COLO668 (cell line): ENCODE measurements around the gene SEMA5A.

Experiments used
- DNase-seq: peaks from one replicate; lab custom pipeline; 2025; ENCODE audit not compliant: unreplicated experiment; lab: John Stamatoyannopoulos, UW

Gene SEMA5A

GRCh38 chr5:9241479-9242305, 304.2 kb downstream of the SEMA5A start:
- DNase-seq: no peak

DNA sequence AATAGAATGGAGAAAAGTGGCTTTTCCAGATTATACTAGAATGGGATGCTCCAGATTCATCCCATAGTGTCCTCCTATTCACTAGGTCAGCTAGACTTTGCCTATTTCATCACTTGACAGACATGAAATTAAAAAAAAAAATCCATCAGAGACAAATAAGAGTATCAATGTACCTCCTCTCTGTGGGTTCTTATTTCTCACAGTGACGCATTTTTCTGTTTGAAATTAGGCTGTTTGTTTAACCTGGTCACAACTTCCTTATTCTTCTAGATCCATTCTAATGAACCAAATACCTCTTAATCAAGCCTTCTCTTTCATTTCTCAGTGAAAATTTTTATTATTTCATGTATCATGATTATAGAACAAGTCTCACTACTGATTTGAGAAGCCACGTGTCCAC, 305.4 kb downstream of the SEMA5A start:
- no peak for DNase-seq

GRCh38 chr5:9239626-9240025, 306.2 kb downstream of the SEMA5A start:
- DNase-seq: no peak

DNA sequence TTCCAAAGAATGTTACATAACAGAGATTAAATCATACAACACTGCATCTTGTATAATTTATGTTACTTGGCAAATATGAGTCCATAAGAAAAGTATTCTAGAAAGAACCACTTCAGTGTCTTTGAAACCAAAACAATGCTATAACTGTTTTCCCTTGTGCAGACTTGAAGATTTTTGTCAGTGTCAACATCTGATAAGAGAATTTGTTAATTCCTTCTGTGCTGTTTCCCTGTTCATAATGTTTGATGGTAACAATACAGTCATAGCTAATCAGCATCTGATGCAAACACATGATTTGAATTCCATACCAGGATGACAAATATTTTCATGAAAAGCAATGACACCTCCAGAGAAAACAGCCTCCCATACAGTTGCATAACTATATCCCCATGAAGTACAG, 306.8 kb downstream of the SEMA5A start:
- DNase-seq: no peak

DNA sequence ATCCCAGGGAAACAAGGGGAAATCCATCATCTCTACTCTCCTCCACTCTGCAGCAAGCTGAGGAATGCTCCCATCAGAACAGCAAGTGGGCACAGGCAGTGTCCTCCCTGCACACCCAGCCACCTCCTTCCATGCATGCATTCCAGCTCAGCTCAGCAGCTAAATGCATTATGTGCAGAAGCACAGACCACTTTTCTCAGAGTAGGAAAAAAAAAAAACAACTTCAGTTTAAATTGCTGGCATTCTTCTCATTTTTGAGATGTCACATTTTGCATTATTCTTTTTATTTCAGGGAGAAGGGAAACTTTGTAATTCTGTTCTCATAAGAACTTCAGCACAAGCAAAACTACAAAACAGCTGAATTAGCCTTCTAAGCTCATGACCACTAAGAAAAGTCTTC, 312.2 kb downstream of the SEMA5A start:
- no peak for DNase-seq

GRCh38 chr5:9233035-9233434, 312.8 kb downstream of the SEMA5A start:
- DNase-seq: no peak

DNA sequence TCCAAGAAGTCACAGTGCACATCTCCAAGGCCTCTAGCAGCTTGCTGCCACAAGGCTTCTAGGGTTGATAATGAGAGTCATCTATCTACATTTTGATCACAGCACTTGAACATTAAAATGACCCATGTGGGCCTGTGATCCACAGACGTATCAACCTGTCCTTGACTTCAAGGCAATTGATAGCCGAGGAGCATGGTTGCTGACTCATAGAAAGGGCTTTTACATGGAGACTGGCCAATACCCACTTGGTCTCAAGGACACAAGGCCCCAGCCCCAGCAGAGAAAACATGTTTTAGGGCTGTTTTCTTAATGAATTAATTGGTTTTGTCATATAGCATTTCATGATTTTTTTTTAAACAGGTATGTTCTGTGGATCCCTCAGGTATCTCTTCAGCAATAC, 314.0 kb downstream of the SEMA5A start:
- no peak for DNase-seq

DNA sequence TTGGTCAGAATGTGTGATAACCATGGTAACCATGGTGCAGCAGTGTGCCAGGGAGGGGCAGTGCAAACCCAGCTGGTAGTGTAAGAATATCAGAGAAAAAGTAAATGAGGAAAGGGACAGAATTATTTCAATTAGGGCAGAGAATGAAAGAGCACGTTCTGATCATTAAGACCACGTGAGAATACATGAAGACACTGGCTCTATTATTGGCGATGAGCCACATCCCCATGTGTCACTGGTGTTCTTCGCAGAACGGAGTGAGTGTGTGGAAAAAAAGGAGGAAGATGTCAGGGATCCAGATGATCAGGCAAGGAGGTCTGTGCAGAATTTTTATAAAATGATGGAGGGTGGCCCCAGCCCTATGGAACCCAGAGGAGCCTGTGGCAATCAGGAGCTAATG, 315.5 kb downstream of the SEMA5A start:
- no peak for DNase-seq

DNA sequence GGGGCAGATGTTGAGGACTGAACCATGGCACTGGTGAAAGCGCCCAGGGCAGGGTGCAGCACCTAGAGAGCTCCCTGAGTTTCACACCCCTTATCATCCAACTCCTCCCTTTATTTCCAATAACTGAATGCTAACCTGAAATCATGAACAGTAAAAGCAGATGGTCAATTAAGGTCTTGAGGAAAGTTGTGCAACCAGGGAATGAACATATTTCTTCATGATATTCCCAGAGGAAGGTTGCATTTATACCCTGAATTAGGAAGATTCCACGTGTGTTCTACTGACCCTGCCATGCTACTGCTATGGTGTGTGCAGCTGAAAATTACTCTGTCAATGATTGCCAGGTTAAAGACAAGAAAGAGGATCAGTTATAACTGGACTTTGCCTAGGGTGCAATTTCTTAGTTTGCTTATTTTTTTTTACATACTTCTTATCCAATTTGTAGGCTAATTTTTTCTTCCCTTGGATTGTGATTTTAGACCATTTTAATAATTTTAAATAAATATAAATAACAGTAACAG, 319.8 kb downstream of the SEMA5A start:
- DNase-seq: no peak

DNA sequence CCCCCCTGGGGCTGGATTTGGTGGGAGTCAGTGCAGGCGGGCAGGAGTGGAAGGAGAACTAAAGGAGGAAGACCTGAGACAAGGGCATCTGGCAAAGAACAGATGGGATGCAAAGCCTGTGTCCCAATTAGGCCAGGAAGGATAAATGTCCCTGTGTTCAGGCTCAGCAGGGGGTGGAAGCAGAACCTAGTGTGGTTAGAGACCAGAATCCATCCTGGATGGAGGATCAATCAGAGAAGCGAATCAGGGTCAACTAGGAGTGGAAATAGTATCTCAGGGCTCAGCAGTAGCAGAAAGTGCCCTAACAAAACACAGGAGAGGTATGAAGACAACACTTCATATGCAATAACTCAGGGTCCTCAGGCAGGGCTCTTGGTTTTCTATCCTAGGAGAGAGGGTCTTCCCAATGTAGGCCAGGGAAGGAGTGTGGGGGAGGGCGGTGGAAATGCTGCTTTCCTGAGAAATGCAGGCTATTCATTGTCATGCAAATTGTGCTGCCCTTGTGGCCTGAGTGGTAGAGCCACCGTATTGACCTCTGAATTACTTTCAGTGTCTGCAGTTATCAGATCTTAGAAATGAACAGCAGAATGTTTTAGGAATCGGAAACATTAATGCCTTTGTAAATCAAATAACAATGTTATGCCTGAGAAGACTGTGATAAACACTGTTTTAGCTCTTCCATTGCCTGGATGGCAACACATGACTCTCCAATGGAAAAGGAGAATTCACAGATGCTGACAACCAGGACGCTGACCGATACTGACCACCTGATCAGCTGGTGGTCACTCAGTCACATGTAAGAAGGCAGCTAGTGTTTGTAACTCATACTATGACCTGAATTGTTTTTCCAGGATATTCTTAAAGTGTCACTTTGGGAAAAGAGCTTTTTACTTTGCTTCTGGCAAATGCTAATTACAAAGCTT, 323.6 kb downstream of the SEMA5A start:
- no peak for DNase-seq

- DNase-seq: no peak
Measured at GRCh38 chr5:9218358-9218757, 327.5 kb downstream of the SEMA5A start.

- DNase-seq: no peak
Measured at GRCh38 chr5:9212605-9213004, 333.3 kb downstream of the SEMA5A start.

- no peak for DNase-seq
Measured at GRCh38 chr5:9209846-9210492, 335.9 kb downstream of the SEMA5A start.

- DNase-seq: no peak
Measured at GRCh38 chr5:9207817-9208418, 338.0 kb downstream of the SEMA5A start.

DNA sequence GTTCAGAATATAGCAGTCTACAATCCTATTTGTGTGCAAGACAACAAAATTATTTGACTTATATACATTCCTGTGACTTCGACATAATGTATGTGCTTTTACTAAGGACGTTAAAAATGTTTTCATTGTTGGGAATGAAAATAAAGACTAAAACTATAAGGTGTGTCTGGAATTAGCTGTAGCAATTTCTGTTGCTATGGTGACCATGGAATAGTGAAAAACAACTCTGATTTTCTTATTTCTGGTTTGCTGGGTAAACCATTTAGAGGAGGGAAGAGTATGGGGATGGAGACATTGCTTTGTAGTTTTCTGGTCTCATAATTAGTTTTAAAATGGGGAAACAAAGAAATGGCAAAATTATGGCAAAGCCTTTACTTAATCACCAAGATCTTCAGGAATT, 343.2 kb downstream of the SEMA5A start:
- no peak for DNase-seq

- DNase-seq: no peak
Measured at GRCh38 chr5:9201761-9202160, 344.1 kb downstream of the SEMA5A start.

DNA sequence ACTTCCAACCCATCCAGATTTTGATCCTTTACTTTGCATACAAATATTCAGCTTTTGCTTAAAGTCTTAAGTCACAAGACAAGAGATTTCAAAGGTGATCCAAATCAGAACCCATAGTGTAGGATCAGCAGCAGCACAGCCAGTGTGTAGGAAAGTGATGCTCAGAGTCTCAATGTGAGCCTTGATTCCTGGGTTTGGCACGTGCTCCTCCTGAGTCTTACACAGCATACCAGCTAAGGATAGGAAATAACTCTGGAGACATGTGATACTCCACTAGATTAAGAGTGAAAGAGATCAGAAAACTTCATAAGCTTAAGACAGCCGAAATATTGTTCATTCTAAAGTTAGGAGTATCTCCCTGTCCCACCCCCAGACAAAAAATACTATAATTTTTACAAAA, 344.9 kb downstream of the SEMA5A start:
- DNase-seq: no peak

- no peak for DNase-seq
Measured at GRCh38 chr5:9198394-9198793, 347.5 kb downstream of the SEMA5A start.

DNA sequence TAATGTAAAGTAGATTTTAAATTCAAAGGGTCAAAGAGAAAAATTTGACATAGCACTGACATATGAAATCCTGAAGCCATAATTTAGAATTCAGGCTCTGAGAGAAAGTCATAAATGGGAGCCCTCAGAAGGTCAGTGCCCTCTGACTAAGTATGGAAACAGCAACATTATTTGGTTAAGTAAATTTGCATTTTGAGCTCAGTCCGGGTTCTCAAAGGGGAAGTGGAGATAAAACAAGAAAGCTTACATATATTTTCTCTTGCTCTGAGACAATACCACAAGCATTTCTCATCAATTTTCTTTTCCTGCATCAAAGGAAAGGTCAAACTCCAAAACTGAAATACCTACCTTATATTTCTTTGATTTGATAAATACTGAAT, 348.0 kb downstream of the SEMA5A start:
- no peak for DNase-seq

- DNase-seq: no peak
Measured at GRCh38 chr5:9196403-9197227, 349.3 kb downstream of the SEMA5A start.
